Activated B cell treated with CpG ODN at 0.5 μM for 24 hours (primary cell): Measurements from ENCODE around the gene SLFN13. TPM values are rescaled to one million over a fixed set of nuclear protein-coding genes. Genes with fewer than 3 reads are reported as not detected.

ENCODE experiments used
- ATAC-seq: fragments of 200-7000 bp; cut with Tn5 transposase; one replicate; pipeline ENCODE4 v1.10.0; 2021; ENCODE audit warnings: low read depth, mild to moderate bottlenecking, moderate library complexity
- CTCF ChIA-PET: fragments of 350-600 bp; sonication (Branson Sonifier 250); formaldehyde crosslinking; loops from one replicate; lab custom pipeline; 2021; ENCODE audit warnings: antibody characterized with exemption; lab: Charles Lee
- POLR2A ChIA-PET: fragments of 350-600 bp; sonication (Branson Sonifier 250); formaldehyde crosslinking; loops from one replicate; lab custom pipeline; 2021; ENCODE audit warnings: antibody characterized with exemption; lab: Charles Lee
- DNase-seq: peaks from one replicate; pipeline ENCODE4 v3.0.0; 2022
- H3K27ac Mint-ChIP-seq: one replicate; pipeline ENCODE4 v1.8.0; 2020; ENCODE audit warnings: mixed read lengths
- H3K27me3 Mint-ChIP-seq: one replicate; pipeline ENCODE4 v1.8.0; 2021; ENCODE audit warnings: mixed read lengths
- H3K36me3 Mint-ChIP-seq: one replicate; pipeline ENCODE4 v1.8.0; 2021; ENCODE audit warnings: low read depth, mixed read lengths
- H3K4me1 Mint-ChIP-seq: one replicate; pipeline ENCODE4 v1.8.0; 2021; ENCODE audit warnings: mixed read lengths
- H3K4me3 Mint-ChIP-seq: one replicate; pipeline ENCODE4 v1.8.0; 2020; ENCODE audit warnings: mild to moderate bottlenecking, mixed read lengths
- H3K9me3 Mint-ChIP-seq: one replicate; pipeline ENCODE4 v1.8.0; 2020; ENCODE audit warnings: mixed read lengths
- intact Hi-C: fragments of 100-400 bp; cut with micrococcal nuclease; formaldehyde crosslinking; loops from one replicate; pipeline ENCODE4 v1.15.1; 2024
- total RNA-seq: library from RNA; stranded (reverse); gene quantifications from 2 replicates; pipeline ENCODE4 v1.2.3, GENCODE V29; 2022
- TF ChIP-seq, protein P1 (sequence below): fragments of 200-600 bp; IDR thresholded peaks from one replicate; pipeline ENCODE4 v1.8.0; 2022; ENCODE audit warnings: antibody characterized with exemption, mild to moderate bottlenecking

SLFN13 gene
- total RNA-seq, 1 donor from 2014 or later: 15.3 TPM

DNA sequence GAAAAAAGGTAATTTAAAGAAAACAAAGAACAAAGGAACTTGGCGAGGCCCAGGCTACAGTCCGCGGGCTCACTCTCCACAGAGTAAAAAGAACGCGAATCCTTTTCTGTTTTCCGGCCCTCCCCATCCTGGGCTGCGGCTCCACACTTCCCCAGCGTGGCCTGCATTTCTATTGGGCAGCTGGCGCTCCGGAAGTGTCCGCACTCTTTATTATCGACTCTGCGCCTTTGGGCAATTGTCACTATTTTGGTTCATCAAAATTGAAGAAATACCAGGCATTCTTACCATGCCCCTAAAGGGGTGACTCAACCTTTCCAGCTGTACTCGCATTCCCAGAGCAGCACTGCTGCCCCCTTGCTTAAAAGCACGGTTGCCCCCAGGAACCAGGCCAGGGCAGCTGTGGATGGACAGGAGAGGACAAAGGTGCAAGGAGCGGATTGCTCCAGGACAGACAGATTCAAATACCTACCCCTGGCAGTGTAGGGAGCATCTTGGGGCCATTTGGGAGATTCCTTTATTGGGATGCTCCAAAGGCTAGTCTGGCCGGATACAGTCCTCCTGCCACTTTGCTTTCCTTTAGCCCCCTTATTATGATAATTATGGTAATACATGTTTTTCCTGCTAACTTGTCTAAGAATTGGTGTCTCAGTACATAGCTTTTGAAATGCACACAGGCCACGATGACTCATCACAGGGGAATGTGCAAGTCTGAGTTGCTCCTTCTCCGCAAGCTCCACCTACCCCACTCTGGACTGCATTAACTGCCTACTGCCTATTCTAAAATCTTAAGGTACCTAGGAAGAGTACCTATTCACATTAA, 15.3 kb downstream of the SLFN13 start:
- ChIA-PET CTCF (interaction anchor here (0.9 to 1.4 kb wide), 4 partner anchors 10 to 120 kb away, joined by 3 to 6 read pairs (median 4); no protein-coding TSS in a partner anchor), POLR2A (interaction anchor here (1.2 to 2.1 kb wide), 5 partner anchors 11 to 145 kb away, joined by 3 to 18 read pairs (median 5); partner anchors contain the start of genes PEX12, SLFN11 and SLFN13)
- intact Hi-C loops: loop anchor here (1.0 to 5.0 kb wide), 5 partner anchors 15 to 190 kb away; partner anchors contain the start of genes SLFN11, SLFN12L, SLFN13 and SLFN5
- no peaks in the 10 kb centered on the region for H3K27me3 Mint-ChIP-seq
- H3K4me1 Mint-ChIP-seq: peaks cover 31% of the 10 kb centered on the region
- H3K27ac Mint-ChIP-seq: peak overlapping the region; percentile 92
- TF ChIP-seq, protein P1, sequence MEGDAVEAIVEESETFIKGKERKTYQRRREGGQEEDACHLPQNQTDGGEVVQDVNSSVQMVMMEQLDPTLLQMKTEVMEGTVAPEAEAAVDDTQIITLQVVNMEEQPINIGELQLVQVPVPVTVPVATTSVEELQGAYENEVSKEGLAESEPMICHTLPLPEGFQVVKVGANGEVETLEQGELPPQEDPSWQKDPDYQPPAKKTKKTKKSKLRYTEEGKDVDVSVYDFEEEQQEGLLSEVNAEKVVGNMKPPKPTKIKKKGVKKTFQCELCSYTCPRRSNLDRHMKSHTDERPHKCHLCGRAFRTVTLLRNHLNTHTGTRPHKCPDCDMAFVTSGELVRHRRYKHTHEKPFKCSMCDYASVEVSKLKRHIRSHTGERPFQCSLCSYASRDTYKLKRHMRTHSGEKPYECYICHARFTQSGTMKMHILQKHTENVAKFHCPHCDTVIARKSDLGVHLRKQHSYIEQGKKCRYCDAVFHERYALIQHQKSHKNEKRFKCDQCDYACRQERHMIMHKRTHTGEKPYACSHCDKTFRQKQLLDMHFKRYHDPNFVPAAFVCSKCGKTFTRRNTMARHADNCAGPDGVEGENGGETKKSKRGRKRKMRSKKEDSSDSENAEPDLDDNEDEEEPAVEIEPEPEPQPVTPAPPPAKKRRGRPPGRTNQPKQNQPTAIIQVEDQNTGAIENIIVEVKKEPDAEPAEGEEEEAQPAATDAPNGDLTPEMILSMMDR: no peak
- no peaks in the 10 kb centered on the region for H3K9me3 Mint-ChIP-seq
- ATAC-seq: peak; percentile 55
- H3K36me3 Mint-ChIP-seq: peaks cover 5% of the 10 kb centered on the region
- peak overlapping the region; percentile 97 for H3K4me3 Mint-ChIP-seq
- DNase-seq: no peak

GRCh38 chr17:35432176-35433074, 16.1 kb downstream of the SLFN13 start, which contains the start of gene SLFN12:
Gene SLFN12, minus strand, starts transcription at chr17:35432500. Its CDS starts 9,472 bp downstream, at chr17:35423028.
- ChIA-PET CTCF (interaction anchor here (1.0 to 1.4 kb wide), 2 partner anchors 9 to 12 kb away, joined by 3 to 4 read pairs; no protein-coding TSS in a partner anchor), POLR2A (interaction anchor here (1.4 to 2.1 kb wide), 4 partner anchors 12 to 59 kb away, joined by 3 to 18 read pairs (median 5); partner anchors contain the start of genes SLFN11 and SLFN13)
- H3K9me3 Mint-ChIP-seq: no peaks in the 10 kb centered on the region
- H3K27ac Mint-ChIP-seq: peak within 1 kb of the TSS; percentile 92
- no peaks in the 10 kb centered on the region for H3K27me3 Mint-ChIP-seq
- H3K4me1 Mint-ChIP-seq: peaks cover 31% of the 10 kb centered on the region
- DNase-seq: peak; percentile 29
- TF ChIP-seq, protein P1: no peak
- peaks cover 5% of the 10 kb centered on the region for H3K36me3 Mint-ChIP-seq
- ATAC-seq: peak; percentile 93
- peak within 1 kb of the TSS; percentile 97 for H3K4me3 Mint-ChIP-seq
- intact Hi-C loops: loop anchor here (1.0 to 5.0 kb wide), 7 partner anchors 16 to 190 kb away; partner anchors contain the start of genes SLFN11, SLFN12L, SLFN13 and SLFN5

- Mint-ChIP-seq H3K36me3 (peaks cover 5% of the 10 kb centered on the region), H3K9me3 (no peaks in the 10 kb centered on the region), H3K27ac (no peak overlapping the region), H3K27me3 (no peaks in the 10 kb centered on the region), H3K4me1 (peaks cover 31% of the 10 kb centered on the region), H3K4me3 (no peak overlapping the region)
- TF ChIP-seq, protein P1: no peak
- DNase-seq (no peak), ATAC-seq (no peak)
- intact Hi-C loops: loop anchor here (5.0 kb wide), 1 partner anchor 108 kb away; the partner anchor contains the start of gene SLFN12L
- CTCF ChIA-PET: interaction anchor here (0.9 kb wide), 1 partner anchor 117 kb away, joined by 3 read pairs; no protein-coding TSS in a partner anchor
- POLR2A ChIA-PET: interaction anchor here (0.6 kb wide), 1 partner anchor 19 kb away, joined by 3 read pairs; the partner anchor contains the start of gene SLFN13
Measured at GRCh38 chr17:35429702-35430101, 18.9 kb downstream of the SLFN13 start.

- TF ChIP-seq, protein P1: no peak
- intact Hi-C loops: no loop called here
- H3K4me3 Mint-ChIP-seq: no peak overlapping the region
- no peaks in the 10 kb centered on the region for H3K9me3 Mint-ChIP-seq
- H3K36me3 Mint-ChIP-seq: peaks cover 5% of the 10 kb centered on the region
- peaks cover 22% of the 10 kb centered on the region for H3K4me1 Mint-ChIP-seq
- no peaks in the 10 kb centered on the region for H3K27me3 Mint-ChIP-seq
- ChIA-PET CTCF (no interaction called here), POLR2A (no interaction called here)
- ATAC-seq: no peak
- DNase-seq: no peak
- H3K27ac Mint-ChIP-seq: no peak overlapping the region
Measured at GRCh38 chr17:35428229-35428628, 20.3 kb downstream of the SLFN13 start.
